Activated CD8-positive, alpha-beta memory T cell treated with anti-CD3 and anti-CD28 coated beads, Interleukin-2, amount 50 U/mL, for 1 hour (primary cell): ENCODE data around the gene MUTYH.
"Not testable (repeated sequence)": the region's sequence is repeated elsewhere in the genome, so short reads cannot be mapped to it uniquely, and the experiment has no call there.

Experiments
- DNase-seq: peaks from one replicate; pipeline ENCODE4 v3.0.0-alpha.2; 2020; ENCODE audit errors: extremely low read depth

Gene MUTYH

DNA sequence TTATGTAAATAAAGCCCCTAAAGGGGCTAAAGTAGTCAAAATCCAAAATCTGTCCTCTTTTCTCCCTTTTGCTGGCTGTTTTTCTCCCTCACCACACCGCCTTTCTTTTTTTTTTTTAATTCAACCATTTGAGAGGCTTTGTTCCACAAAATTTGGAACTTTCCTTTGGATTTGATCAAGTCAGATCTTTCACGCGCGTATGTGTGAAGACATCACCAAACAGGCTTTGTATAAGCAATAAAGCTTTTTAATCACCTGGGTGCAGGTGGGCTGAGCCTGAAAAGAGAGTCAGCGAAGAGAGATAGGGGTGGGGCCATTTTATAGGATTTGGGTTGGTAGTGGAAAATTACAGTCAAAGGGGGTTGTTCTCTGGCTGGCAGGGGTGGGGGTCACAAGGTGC lies 18.8 kb downstream of the MUTYH start:
- DNase-seq = no peak

DNA sequence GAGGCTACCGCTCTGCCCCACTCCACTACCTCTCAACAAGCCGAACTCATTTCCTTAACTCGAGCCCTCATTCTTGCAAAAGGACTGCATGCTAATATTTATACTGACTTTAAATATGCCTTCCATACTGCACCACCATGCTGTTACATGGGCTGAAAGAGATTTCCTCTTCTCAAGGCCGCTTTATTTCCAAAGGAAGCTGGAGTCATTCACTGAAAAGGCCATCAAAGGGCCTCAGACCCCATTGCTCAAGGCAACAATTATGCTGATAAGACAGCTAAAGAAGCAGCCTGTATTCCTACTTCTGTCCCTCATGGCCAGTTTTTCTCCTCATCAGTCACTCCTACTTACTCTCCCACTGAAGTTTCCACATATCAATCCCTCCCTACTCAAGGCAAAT lies 20.5 kb downstream of the MUTYH start:
- DNase-seq = no peak

DNA sequence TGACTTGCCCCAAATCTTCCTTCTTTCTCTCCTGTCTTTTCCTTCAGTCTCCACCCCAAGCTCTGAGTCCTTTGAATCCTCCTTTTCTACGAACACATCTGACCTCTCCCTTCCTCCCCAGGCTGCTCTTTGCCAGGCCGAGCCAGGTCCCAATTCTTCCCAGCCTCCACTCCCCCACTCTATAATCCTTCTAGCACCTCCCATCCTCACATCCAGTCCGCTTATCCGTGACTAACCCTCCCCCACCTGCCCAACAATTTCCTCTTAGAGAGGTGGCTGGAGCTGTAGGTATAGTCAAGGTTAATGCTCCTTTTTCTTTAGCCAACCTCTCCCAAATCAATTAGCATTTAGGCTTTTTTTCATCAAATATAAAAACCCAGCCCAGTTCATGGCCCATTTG lies 23.1 kb downstream of the MUTYH start:
- no peak for DNase-seq

DNA sequence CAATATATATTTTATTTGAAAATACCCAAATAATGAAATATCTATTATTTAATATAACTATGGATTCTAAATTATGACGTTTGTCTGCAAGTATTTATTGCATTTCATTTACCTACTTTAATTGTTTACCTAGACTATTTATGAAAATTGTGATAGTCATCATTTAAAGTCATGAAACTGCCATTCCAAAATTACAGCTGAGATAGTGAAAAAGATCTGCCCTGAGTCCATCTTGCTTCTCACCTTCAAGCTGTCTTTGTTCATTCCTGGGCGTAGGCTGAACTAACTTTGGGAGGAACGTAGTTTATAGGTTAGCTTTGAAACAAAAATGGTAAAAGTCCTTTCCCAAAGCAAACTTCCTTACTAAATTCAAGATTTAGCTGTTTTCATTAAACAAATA lies 26.0 kb downstream of the MUTYH start:
- no peak for DNase-seq

DNA sequence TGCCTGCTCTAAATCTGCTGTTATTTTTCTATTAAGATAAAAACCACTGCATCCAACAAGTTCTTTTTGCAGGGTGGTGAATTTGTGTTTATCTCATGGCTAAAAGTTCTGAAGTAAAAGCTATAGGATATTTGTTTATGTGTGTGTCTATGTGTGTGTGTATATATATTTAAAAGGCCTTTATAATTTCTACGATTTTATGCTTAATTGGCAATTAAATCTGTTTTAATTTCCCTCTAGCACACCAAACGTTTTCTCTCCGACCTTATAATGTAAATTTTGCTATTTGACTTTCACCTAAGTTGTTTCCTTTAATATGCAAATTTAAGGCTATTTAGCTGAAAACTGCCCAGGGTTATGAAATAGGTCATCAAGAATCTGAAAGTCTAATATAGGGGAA lies 33.3 kb downstream of the MUTYH start:
- no peak for DNase-seq

DNA sequence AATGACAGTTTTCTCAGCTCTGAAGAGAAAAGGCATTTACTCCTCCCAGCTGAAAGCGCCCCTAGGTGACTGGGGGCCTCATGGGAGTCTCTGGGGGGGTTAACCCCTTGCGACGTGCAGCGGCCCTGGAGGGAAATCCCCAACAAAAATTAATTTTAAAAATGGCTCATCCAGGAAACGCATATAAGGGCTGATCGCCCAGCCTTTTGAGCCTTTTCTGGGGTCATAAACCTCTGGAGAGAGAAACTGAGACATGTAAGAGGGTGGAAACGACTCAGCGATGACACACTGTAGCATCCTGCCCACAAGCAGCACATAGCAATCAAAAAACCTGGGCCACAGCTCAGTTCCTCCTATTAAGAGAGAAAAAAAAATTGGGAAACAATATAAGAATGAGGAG lies 33.9 kb downstream of the MUTYH start:
- no peak for DNase-seq

DNA sequence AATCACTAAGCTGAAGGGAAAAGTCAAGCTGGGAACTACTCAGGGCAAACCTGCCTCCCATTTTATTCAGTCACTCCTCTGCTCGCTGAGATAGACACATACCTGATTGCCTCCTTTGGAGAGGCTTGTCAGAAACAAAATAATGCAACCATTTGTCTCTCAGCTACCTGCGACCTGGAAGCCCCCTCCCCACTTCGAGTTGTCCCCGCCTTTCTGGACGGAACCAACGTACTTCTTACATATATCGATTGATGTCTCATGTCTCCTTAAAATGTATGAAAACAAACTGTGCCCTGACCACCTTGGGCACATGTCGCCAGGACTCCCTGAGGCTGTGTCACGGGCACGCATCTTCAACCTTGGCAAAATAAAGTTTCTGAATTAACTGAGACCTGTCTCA lies 35.0 kb downstream of the MUTYH start:
- DNase-seq = no peak

DNA sequence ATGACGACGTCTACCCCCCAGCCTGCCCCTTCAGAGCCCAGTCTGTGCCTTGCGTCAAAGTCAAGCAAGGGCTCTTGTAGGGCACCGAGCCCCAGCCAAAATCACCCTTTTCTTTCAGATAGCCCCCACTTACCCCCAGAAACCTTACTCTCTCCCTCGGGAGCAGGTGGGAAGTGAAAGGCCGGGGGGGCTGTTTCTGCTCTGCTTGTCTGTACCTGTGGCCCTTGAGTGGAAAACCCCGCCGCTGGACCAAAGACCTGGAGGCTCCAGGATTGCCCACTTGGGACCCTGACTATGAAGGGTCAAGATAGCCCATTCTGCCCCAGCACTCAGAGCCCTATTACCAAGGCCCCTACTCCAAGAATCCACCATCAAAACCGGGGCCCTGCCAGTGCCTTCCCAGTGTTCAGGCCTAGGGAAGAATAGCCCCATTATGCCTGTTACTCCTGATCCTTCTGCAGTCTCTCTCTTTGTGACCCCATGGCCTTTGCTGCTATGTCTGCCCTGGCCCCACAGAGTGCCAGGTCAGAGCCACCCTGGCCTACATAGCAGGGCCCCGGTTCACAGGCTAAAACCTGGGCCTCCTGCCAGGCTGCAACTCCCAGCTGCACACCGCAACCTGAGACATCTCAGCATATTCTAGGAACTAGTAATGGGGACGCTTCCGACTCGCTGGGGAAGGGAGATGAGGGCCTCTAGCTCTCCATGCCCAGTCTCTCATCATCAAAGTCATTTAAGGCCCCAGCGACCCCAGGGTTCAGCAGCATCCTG lies 35.7 kb downstream of the MUTYH start:
- no peak for DNase-seq

DNA sequence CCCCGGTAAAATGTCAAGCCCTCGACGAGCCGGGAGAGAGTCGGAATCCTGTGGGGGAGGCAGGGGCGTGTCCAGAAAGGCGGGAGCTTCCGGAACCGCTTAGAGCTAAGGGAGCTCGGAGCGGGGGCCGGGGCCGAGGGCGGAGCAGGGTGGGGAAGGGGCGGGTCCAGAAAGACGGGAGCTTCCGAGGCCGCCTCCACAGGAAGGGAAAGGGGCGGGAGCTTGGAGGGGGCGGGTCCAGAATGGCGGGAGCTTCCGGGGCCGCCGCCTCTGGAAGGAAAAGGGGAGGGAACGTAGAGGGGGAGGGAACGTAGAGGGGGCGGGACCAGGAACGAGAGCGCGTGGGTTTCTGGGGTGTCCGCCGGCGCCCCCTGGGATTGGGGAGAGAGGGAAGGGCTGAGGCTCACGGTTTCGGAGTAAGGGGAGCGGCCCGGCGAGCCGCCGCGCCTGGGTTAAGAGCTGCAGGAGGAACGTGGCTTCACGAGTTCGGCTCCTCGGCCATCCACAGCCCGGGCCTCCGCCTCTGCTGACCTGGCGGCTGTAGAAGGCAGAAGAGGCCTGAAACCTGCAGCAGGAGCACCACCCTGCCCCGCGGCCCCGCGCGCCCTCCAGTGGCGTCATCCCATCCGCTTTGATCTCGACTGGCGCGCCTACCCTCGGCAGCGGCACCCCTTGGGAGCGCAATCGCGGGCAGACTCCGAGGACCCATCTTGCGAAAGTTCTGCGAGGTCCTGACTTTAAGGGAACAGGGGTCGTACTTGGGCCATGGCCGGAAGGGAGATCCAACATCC lies 36.5 kb downstream of the MUTYH start:
- peak; percentile 94 for DNase-seq

DNA sequence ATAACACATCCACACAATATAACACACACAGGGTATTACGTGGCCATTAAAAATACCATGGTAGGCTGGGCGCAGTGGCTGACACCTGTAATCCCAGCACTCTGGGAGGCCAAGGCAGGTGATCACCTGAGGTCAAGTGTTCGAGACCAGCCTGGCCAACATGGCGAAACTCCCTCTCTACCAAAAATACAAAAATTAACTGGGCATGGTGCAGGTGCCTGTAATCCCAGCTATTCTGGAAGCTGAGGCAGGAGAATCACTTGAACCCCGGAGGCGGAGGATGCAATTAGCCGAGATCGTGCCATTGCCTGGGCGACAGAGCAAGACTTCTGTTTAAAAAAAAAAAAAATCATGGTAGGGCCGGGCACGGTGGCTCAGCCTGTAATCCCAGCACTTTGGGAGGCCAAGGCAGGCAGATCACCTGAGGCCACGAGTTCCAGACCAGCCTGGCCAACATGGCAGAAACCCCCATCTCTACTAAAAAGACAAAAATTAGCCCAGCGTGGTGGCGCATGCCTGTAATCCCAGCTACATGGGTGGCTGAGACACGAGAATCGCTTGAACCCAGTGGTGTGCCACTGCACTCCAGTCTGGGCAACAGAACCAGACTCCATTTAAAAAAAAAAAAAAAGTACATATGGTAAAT lies 37.6 kb downstream of the MUTYH start:
- no peak for DNase-seq

DNA sequence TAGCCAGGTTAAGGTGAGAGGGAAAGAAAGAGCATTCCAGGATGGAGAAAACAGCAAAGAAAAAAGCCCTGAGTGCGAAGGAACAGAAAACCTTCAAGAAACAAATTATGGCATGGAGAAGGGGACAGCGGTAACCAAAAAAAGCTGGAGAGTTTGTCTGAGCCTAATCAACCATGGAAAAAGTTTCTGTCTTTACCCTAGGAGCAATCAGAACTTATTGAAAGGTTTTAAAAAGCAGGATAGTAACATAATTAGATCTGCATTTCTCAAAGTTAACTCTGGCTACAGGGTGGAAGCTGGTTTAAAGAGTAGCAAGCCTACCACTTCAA lies 39.6 kb downstream of the MUTYH start:
- DNase-seq = no peak

DNA sequence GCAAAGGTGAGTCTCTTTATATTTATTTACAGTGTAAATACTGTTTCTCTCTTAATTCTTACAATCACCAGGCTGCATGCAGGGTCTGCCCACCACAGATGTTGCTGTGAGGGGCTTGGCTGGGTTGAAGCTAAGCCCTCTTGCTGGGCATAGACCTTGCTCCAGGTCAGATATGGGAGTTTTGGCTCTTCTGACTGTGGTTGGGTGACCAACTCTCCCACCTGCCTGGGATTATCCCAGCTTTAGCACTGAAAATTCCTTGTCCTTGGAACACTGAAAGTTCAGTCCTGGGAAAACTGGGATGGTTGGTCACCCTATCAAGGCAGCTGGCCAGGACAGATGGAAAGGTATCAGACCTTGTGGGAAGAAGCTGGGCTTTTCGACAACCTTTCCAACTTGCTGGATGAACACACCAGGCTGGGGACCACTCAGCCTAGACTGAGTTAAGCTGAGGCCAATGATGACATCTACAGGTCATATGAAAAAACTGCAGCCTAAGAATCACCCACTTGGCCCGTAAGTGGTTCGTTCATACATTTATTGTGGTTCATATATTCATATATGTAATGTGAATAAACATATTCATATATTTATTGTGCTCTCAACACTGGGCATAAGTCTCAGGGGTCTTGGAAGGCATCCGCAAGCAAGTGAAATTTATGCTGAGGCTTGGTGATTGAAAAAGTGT lies 40.1 kb downstream of the MUTYH start:
- peak; percentile 7 for DNase-seq

DNA sequence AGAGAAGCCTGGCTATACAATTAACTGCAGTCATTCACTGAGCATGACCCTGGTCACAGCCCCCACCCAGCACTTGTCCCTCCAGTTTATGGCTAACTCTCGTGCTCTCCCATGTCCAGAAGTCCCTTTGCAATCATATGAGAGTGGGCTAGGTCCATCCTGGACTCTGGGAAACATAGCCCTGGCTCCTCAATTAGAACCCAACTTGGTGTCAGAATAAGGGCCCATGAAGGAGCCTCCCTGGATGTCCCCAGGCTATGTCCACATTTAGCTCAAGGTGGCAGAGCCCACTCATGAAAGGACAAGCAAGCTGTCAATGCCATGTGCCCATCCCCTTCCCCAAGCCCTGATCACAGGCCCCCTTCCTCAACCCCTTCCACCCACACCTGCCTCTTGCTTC lies 40.9 kb downstream of the MUTYH start:
- no peak for DNase-seq

DNA sequence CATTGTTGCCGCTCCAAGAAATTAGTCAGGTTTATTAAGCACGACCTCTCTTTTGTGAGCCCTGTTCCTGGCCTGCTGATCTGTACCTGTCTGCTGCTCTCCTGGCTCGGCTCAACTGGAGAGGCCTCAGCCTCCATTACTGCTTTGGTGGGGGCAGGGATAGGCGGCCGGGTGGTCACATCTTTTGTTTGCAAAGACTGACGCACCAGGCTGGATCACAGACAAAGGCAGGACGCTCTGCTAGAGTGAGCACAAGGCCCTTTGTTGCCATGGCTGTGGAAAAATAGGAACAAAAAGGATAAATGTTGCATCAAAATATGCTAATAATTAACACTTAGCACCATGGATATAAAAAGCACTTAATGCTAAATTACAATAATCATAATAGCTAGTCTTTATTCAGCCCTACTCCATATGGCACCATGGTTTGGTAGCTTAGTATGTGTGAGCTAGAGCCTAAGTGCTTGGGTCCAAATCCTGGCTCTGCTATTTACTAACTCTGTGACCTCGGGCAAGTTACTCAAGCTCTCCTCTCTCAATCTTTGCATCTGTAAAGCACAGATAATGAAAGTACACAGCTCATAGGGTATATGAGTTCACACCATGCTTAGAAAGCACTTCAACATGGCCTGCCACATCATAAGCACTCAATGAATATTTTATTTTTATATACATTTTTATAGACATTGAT lies 42.4 kb downstream of the MUTYH start:
- no peak for DNase-seq

DNA sequence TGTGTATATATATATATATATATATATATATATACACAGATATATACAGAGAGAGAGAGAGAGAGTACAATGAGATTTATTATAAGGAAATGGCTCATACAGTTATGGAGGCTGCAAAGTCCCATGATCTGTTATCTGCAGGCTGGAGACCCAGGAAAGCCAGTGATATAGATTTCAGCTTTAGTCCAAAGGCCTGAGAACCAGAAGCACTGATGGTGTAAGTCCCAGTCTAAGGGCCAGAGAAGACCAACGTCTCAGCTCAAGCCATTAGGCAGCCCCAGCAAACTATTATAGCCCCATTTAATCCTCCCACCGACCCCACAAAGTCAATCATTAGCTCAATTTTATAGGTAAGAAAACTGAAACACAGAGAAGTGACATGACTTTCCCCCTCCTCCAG lies 48.5 kb downstream of the MUTYH start:
- no peak for DNase-seq

DNA sequence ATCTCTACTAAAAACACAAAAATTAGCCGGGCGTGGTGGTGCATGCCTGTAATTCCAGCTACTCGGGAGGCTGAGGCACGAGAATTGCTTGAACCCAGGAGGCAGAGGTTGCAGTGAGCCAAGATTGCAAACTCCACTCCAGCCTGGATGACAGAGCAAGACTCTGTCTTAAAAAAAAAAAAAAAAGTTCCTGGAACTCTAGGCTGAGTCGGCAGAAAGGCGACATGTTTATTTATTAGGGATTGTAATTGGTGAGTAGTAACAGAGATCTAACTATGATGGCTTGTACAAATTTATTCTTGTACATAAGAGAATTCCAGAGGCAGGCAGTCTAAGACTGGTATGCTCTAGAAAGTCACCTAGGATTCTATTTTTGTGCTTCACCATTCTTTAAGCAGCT lies 49.2 kb downstream of the MUTYH start:
- not testable (repeated sequence) for DNase-seq

DNA sequence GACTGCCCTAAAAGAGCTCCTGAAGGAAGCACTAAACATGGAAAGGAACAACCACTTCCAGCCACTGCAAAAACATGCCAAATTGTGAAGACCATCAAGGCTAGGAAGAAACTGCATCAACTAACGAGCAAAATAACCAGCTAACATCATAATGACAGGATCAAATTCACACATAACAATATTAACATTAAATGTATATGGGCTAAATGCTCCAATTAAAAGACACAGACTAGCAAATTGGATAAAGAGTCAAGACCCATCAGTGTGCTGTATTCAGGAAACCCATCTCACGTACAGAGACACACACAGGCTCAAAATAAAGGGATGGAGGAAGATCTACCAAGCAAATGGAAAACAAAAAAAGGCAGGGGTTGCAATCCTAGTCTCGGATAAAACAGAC lies 53.7 kb downstream of the MUTYH start:
- DNase-seq = not testable (repeated sequence)

DNA sequence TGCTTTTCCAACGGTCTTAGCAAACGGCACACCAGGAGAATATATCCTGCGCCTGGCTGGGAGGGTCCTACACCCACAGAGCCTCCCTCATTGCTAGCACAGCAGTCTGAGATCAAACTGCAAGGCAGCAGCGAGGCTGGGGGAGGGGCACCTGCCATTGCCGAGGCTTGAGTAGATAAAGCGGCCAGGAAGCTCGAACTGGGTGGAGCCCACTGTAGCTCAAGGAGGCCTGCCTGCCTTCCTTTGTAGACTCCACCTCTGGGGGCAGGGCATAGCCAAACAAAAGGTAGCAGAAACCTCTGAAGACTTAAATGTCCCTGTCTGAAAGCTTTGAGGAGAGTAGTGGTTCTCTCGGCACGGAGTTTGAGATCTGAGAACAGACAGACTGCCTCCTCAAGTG lies 55.4 kb downstream of the MUTYH start:
- DNase-seq = not testable (repeated sequence)

DNA sequence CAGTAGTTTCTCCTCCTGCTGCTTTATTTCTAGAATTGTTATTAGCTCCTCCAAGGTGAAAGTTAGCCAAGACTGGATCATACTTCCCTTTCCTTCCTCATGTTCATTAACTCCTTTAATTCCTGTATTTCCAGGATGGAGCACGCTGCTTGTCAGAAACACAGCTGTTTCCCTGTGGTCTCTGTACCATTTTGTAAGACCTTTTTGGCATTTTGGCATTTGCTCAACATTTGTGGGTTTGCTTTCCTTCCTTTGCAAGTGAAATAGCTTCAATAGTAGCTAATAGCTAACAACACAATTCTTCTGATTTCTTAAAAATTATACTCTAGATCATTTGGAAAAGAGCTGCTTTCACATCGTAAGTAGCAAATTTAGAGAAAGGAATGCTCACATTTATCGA lies 57.9 kb downstream of the MUTYH start:
- DNase-seq = no peak
